ENCODE data around the gene RGS19. TPM values are rescaled to one million over a fixed set of nuclear protein-coding genes. Genes with fewer than 3 reads are reported as not detected.
"Not testable (repeated sequence)": the region's sequence is repeated elsewhere in the genome, so short reads cannot be mapped to it uniquely, and the experiment has no call there.

The RGS19 gene
- total RNA-seq, 4 donors from 2014 or later = 12.9 to 35.7 (median 20.1) TPM

DNA sequence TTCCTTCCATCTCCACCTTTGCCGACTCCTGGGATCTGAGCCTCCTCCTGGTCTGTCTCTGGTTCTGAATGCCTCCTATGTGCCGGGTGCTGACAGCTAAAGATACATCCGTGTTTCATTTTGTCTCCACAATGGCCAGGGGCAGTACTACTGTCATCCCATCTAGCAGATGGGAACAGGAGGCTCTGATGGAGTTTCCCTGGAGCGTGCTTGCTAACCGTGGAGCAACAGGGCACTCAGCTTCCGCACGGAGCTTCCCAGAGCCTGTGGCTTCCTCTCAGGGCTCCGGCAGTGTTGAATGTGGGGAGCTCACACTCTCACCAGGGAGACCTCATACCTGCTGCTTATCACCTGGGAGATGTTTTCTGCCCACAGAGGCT is 40.0 kb upstream of the RGS19 start:
- no peak for TF ChIP-seq EP300 (IDR thresholded peaks at IDR 0.05)
- no peak for TF ChIP-seq POLR2A (IDR thresholded peaks at IDR 0.05)
- TF ChIP-seq, protein P1, sequence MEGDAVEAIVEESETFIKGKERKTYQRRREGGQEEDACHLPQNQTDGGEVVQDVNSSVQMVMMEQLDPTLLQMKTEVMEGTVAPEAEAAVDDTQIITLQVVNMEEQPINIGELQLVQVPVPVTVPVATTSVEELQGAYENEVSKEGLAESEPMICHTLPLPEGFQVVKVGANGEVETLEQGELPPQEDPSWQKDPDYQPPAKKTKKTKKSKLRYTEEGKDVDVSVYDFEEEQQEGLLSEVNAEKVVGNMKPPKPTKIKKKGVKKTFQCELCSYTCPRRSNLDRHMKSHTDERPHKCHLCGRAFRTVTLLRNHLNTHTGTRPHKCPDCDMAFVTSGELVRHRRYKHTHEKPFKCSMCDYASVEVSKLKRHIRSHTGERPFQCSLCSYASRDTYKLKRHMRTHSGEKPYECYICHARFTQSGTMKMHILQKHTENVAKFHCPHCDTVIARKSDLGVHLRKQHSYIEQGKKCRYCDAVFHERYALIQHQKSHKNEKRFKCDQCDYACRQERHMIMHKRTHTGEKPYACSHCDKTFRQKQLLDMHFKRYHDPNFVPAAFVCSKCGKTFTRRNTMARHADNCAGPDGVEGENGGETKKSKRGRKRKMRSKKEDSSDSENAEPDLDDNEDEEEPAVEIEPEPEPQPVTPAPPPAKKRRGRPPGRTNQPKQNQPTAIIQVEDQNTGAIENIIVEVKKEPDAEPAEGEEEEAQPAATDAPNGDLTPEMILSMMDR (IDR thresholded peaks at IDR 0.05) = no peak
- Histone ChIP-seq H3K36me3 (no peaks in the 10 kb centered on the region), H3K27me3 (peaks cover 0 to 26% of the 10 kb centered on the region in 2 donors), H3K4me3 (no peak overlapping the region), H3K27ac (no peak overlapping the region), H3K4me1 (peaks cover 0 to 9% (median 0%) of the 10 kb centered on the region in 4 donors), H3K9me3 (no peaks in the 10 kb centered on the region)
- DNase-seq (ENCODE audit: low spot score in 2 of 2) = no peak
- WGBS, 2 donors = 73 to 83% methylated on average over 7 to 8 of the region's 8 CpGs

DNA sequence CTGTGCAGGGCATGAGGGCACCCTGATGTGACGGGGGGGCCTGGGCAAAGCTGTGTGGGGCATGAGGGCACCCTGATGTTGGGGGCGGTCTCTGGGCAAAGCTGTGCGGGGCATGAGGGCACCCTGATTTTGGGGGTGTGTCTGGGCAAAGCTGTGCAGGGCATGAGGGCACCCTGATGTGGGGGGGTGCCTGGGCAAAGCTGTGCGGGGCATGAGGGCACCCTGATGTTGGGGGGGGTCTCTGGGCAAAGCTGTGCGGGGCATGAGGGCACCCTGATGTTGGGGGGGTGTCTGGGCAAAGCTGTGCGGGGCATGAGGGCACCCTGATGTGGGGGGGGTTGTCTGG is 38.1 kb upstream of the RGS19 start:
- DNase-seq (ENCODE audit: low spot score in 2 of 2); H3K36me3 ChIP-seq; H3K9me3 ChIP-seq; H3K4me1 ChIP-seq; H3K4me3 ChIP-seq; H3K27ac ChIP-seq: not testable (repeated sequence)
- H3K27me3 ChIP-seq = peaks cover 0 to 15% of the 10 kb centered on the region in 2 donors
- WGBS, 2 donors = 93% methylated on average over 3 of the region's 6 CpGs; no CpG with 5 or more reads in 1 of the 2 donors

DNA sequence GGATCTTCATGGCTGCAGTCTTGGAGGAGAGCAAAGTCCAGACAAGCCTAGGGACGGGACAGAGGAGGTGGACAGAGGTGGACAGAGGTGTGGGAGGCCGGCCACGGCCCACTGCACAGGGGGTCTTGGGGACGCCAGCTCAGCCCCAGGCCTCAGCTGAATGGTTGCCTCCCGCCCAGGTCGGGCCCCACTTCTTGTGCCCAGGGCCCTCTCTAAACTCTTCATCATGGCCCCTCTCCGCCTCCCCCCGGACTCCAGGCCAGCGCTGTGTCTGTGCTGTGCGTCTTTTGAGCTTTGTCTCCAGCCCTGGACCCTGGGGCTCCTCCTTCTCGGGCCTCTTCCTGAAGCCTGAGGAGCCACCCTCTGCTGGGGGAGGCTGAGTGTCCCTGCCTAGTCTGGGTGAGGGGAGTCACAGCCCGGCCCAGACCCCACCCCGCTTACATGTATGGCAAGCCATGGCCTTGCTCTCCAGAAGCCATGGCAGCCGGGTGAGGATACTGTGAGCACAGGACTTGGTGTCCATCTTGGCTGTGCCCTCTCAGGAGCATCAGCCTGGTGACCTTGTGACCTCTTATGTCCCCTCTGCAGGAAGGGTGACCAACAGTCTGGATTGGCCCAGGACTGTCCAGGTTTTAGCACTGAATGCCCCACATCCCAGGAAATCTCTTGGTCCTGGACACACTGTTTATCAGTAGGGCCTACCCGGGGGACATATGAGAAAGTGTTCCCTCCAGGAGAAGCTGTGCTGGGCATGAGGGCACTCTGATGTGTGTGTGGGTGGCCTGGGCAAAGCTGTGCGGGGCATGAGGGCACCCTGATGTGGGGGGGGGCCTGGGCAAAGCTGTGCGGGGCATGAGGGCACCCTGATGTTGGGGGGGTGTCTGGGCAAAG is 37.5 kb upstream of the RGS19 start:
- peaks cover 0 to 9% (median 0%) of the 10 kb centered on the region in 4 donors for H3K4me1 ChIP-seq
- TF ChIP-seq POLR2A (IDR thresholded peaks at IDR 0.05) = no peak
- TF ChIP-seq EP300 (IDR thresholded peaks at IDR 0.05) = no peak
- TF ChIP-seq, protein P1 (IDR thresholded peaks at IDR 0.05) = no peak
- no peak overlapping the region for H3K27ac ChIP-seq
- 71 to 78% methylated on average over 14 to 16 of the region's 17 CpGs for WGBS, 2 donors
- H3K9me3 ChIP-seq = no peaks in the 10 kb centered on the region
- no peaks in the 10 kb centered on the region for H3K36me3 ChIP-seq
- DNase-seq (ENCODE audit: low spot score in 2 of 2) = no peak
- H3K4me3 ChIP-seq = no peak overlapping the region
- peaks cover 0 to 11% of the 10 kb centered on the region in 2 donors for H3K27me3 ChIP-seq

DNA sequence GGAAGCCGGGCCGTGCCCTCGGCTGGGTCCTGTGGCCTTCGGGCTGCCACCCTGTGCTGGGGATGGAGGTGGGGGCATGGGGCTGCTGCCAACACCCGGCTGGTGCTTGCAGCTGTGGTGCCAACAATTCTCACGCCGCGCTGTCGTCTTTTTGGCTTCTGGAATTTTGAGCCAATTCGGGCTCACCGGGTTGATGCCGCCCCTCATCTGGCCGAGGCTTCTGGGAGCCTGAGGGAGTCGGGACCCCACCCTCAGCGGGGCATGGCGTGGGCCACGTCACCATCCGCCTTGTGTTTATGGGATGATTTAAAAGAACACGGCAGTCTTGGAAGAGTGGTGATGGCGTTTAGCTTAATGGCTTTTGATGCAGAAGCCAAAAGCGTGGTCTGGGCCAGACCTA is 36.7 kb upstream of the RGS19 start:
- H3K4me1 ChIP-seq = peaks cover 0 to 9% (median 0%) of the 10 kb centered on the region in 4 donors
- TF ChIP-seq POLR2A (IDR thresholded peaks at IDR 0.05) (no peak), EP300 (IDR thresholded peaks at IDR 0.05) (no peak)
- TF ChIP-seq, protein P1 (IDR thresholded peaks at IDR 0.05) = no peak
- H3K36me3 ChIP-seq = no peaks in the 10 kb centered on the region
- no peaks in the 10 kb centered on the region for H3K9me3 ChIP-seq
- no peak overlapping the region for H3K4me3 ChIP-seq
- WGBS, 2 donors = 79 to 80% methylated on average over 14 to 21 of the region's 21 CpGs
- peaks cover 0 to 3% of the 10 kb centered on the region in 2 donors for H3K27me3 ChIP-seq
- no peak overlapping the region for H3K27ac ChIP-seq
- no peak for DNase-seq (ENCODE audit: low spot score in 2 of 2)

DNA sequence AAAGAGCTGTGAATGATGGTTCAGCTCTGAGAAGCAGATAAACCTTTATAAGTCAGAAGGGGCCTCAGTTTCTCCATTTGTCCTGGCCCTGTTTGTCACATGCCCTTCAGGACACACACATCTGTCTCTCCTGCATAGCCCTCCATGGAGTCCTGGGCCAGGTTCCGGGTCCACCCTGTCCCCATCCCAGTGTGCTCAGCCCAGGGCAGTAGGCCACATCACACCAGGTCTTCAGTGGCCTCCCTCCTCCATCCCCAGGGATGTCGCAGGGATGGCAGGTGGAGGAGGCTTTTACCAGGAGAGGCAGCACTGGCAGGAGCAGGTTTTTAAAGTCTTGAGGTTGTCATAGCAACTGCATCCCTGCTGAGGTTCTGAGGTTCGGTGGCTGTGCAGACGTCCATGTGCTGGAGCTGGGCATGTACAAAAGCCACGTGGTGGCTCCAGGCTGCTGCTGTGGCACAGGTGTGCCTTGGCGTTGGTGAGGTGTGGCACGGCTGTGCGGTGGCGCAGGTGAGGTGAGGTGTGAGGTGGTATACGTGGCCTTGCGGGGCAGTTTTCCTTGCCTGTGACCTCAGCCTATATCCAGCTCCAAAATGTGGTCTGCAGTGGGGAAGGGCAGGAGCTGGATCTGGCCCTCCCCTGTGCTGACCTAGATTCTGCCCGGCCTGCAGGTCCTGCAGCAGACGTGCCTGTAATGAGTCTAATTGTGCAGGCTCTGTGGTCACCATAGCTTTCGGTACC is 36.0 kb upstream of the RGS19 start:
- Histone ChIP-seq H3K9me3 (no peaks in the 10 kb centered on the region), H3K36me3 (no peaks in the 10 kb centered on the region), H3K27me3 (no peaks in the 10 kb centered on the region), H3K4me1 (peaks cover 0 to 5% (median 0%) of the 10 kb centered on the region in 4 donors), H3K4me3 (no peak overlapping the region), H3K27ac (no peak overlapping the region)
- TF ChIP-seq, protein P1 (IDR thresholded peaks at IDR 0.05) = no peak
- TF ChIP-seq POLR2A (IDR thresholded peaks at IDR 0.05) = no peak
- TF ChIP-seq EP300 (IDR thresholded peaks at IDR 0.05) = no peak
- no peak for DNase-seq (ENCODE audit: low spot score in 2 of 2)
- 67 to 71% methylated on average over 14 of the region's 14 CpGs for WGBS, 2 donors
